Activated T-helper 2 cell treated with anti-CD3 and anti-CD28 coated beads, Interferon-gamma antibody, Interleukin-2, Interleukin-4, amounts not matched to agents 10 μg/mL and 5 μg/mL and 100 μg/mL, durations not matched to agents 14 hours and 24 hours and 36 hours (primary cell): ENCODE results near the gene COL19A1. TPM values are rescaled to one million over a fixed set of nuclear protein-coding genes. Genes with fewer than 3 reads are reported as not detected.

Experiments
- total RNA-seq: library from RNA; stranded (reverse); gene quantifications from 2 replicates; pipeline ENCODE4 v1.2.3, GENCODE V29; 2022

Gene COL19A1
- total RNA-seq, 1 donor from 2014 or later = 0.14 TPM

Other genes with a start within 250 kb of the COL19A1 start
- 18.9 and 20.8 TPM in 2 replicates for gene LMBRD1, start 69.5 kb upstream of the COL19A1 start, total RNA-seq